ENCODE results near the gene SARS1.
A peak's percentile ranks its signal among the peaks of the same experiment; 100 is the strongest.

SARS1 gene

GRCh38 chr1:109185990-109186732 is 27.6 kb upstream of the SARS1 start:
- H3K27me3 ChIP-seq (ENCODE audit: low read depth): no peaks in the 10 kb centered on the region
- no peaks in the 10 kb centered on the region for H3K9me3 ChIP-seq
- H3K36me3 ChIP-seq (replicated peaks): no peaks in the 10 kb centered on the region
- no peak overlapping the region for H3K4me3 ChIP-seq
- no peak for DNase-seq (ENCODE audit: low spot score in 2 of 2)
- no peaks in the 10 kb centered on the region for H3K4me1 ChIP-seq
- in situ Hi-C loops (cut with MboI; ENCODE audit: low sequenced_read_pairs): no loop called here

GRCh38 chr1:109186733-109187086 is 27.0 kb upstream of the SARS1 start:
- Histone ChIP-seq H3K27me3 (ENCODE audit: low read depth) (no peaks in the 10 kb centered on the region), H3K36me3 (replicated peaks) (no peaks in the 10 kb centered on the region), H3K4me1 (no peaks in the 10 kb centered on the region), H3K4me3 (no peak overlapping the region), H3K9me3 (no peaks in the 10 kb centered on the region)
- in situ Hi-C loops (cut with MboI; ENCODE audit: low sequenced_read_pairs): no loop called here
- DNase-seq (ENCODE audit: low spot score in 2 of 2): no peak

GRCh38 chr1:109187127-109187526 is 26.6 kb upstream of the SARS1 start:
- no peak for DNase-seq (ENCODE audit: low spot score in 2 of 2)
- in situ Hi-C loops (cut with MboI; ENCODE audit: low sequenced_read_pairs): no loop called here
- Histone ChIP-seq H3K4me1 (no peaks in the 10 kb centered on the region), H3K27me3 (ENCODE audit: low read depth) (no peaks in the 10 kb centered on the region), H3K36me3 (replicated peaks) (no peaks in the 10 kb centered on the region), H3K9me3 (no peaks in the 10 kb centered on the region), H3K4me3 (no peak overlapping the region)

- DNase-seq (ENCODE audit: low spot score in 2 of 2): no peak
- H3K36me3 ChIP-seq (replicated peaks): no peaks in the 10 kb centered on the region
- in situ Hi-C loops (cut with MboI; ENCODE audit: low sequenced_read_pairs): no loop called here
- H3K9me3 ChIP-seq: no peaks in the 10 kb centered on the region
- H3K4me1 ChIP-seq: no peaks in the 10 kb centered on the region
- H3K4me3 ChIP-seq: no peak overlapping the region
- no peaks in the 10 kb centered on the region for H3K27me3 ChIP-seq (ENCODE audit: low read depth)
Observed at GRCh38 chr1:109188200-109188599, 25.5 kb upstream of the SARS1 start.

- in situ Hi-C loops (cut with MboI; ENCODE audit: low sequenced_read_pairs): no loop called here
- H3K27me3 ChIP-seq (ENCODE audit: low read depth): no peaks in the 10 kb centered on the region
- H3K36me3 ChIP-seq (replicated peaks): no peaks in the 10 kb centered on the region
- 0 out of 2 replicates have a peak, but pooled peaks cover under 1% of the 10 kb centered on the region for H3K4me1 ChIP-seq
- no peak for DNase-seq (ENCODE audit: low spot score in 2 of 2)
- no peaks in the 10 kb centered on the region for H3K9me3 ChIP-seq
- no peak overlapping the region for H3K4me3 ChIP-seq
Observed at GRCh38 chr1:109188781-109189180, 24.9 kb upstream of the SARS1 start.

- Histone ChIP-seq H3K4me1 (peaks cover 3% of the 10 kb centered on the region; the same call in 1 of the 2 replicates), H3K27me3 (ENCODE audit: low read depth) (no peaks in the 10 kb centered on the region), H3K4me3 (no peak overlapping the region), H3K36me3 (replicated peaks) (no peaks in the 10 kb centered on the region), H3K9me3 (no peaks in the 10 kb centered on the region)
- in situ Hi-C loops (cut with MboI; ENCODE audit: low sequenced_read_pairs): no loop called here
- no peak for DNase-seq (ENCODE audit: low spot score in 2 of 2)
Observed at GRCh38 chr1:109190189-109190588, 23.5 kb upstream of the SARS1 start.

- Histone ChIP-seq H3K4me1 (peaks cover 3% of the 10 kb centered on the region; the same call in 1 of the 2 replicates), H3K36me3 (replicated peaks) (no peaks in the 10 kb centered on the region), H3K4me3 (no peak overlapping the region), H3K9me3 (no peaks in the 10 kb centered on the region), H3K27me3 (ENCODE audit: low read depth) (no peaks in the 10 kb centered on the region)
- in situ Hi-C loops (cut with MboI; ENCODE audit: low sequenced_read_pairs): no loop called here
- peak; percentile 21 to 66 for DNase-seq (ENCODE audit: low spot score in 2 of 2)
Observed at GRCh38 chr1:109191377-109191776, 22.3 kb upstream of the SARS1 start.

GRCh38 chr1:109191891-109192290 is 21.8 kb upstream of the SARS1 start:
- H3K9me3 ChIP-seq: no peaks in the 10 kb centered on the region
- peaks cover 3% of the 10 kb centered on the region; the same call in 1 of the 2 replicates for H3K4me1 ChIP-seq
- no peak overlapping the region for H3K4me3 ChIP-seq
- H3K36me3 ChIP-seq (replicated peaks): no peaks in the 10 kb centered on the region
- in situ Hi-C loops (cut with MboI; ENCODE audit: low sequenced_read_pairs): no loop called here
- no peak for DNase-seq (ENCODE audit: low spot score in 2 of 2)
- H3K27me3 ChIP-seq (ENCODE audit: low read depth): no peaks in the 10 kb centered on the region

- in situ Hi-C loops (cut with MboI; ENCODE audit: low sequenced_read_pairs): no loop called here
- DNase-seq (ENCODE audit: low spot score in 2 of 2): no peak
- Histone ChIP-seq H3K27me3 (ENCODE audit: low read depth) (no peaks in the 10 kb centered on the region), H3K4me3 (no peak overlapping the region), H3K36me3 (replicated peaks) (no peaks in the 10 kb centered on the region), H3K9me3 (no peaks in the 10 kb centered on the region), H3K4me1 (peaks cover 3% of the 10 kb centered on the region; the same call in 1 of the 2 replicates)
Observed at GRCh38 chr1:109192433-109192832, 21.3 kb upstream of the SARS1 start.

- H3K4me1 ChIP-seq: peaks cover 3% of the 10 kb centered on the region; the same call in 1 of the 2 replicates
- DNase-seq (ENCODE audit: low spot score in 2 of 2): peak; percentile 24 to 78
- H3K4me3 ChIP-seq: no peak overlapping the region
- H3K36me3 ChIP-seq (replicated peaks): no peaks in the 10 kb centered on the region
- no peaks in the 10 kb centered on the region for H3K27me3 ChIP-seq (ENCODE audit: low read depth)
- H3K9me3 ChIP-seq: no peaks in the 10 kb centered on the region
- in situ Hi-C loops (cut with MboI; ENCODE audit: low sequenced_read_pairs): no loop called here
Observed at GRCh38 chr1:109193653-109194590, 19.8 kb upstream of the SARS1 start.

- DNase-seq (ENCODE audit: low spot score in 2 of 2): no peak
- Histone ChIP-seq H3K9me3 (no peaks in the 10 kb centered on the region), H3K4me1 (peaks cover 6% of the 10 kb centered on the region), H3K36me3 (replicated peaks) (no peaks in the 10 kb centered on the region), H3K27me3 (ENCODE audit: low read depth) (no peaks in the 10 kb centered on the region), H3K4me3 (no peak overlapping the region)
- in situ Hi-C loops (cut with MboI; ENCODE audit: low sequenced_read_pairs): no loop called here
Observed at GRCh38 chr1:109197158-109198042, 16.3 kb upstream of the SARS1 start.

- no peaks in the 10 kb centered on the region for H3K27me3 ChIP-seq (ENCODE audit: low read depth)
- in situ Hi-C loops (cut with MboI; ENCODE audit: low sequenced_read_pairs): no loop called here
- no peaks in the 10 kb centered on the region for H3K36me3 ChIP-seq (replicated peaks)
- no peak overlapping the region for H3K4me3 ChIP-seq
- no peaks in the 10 kb centered on the region for H3K9me3 ChIP-seq
- peaks cover 6% of the 10 kb centered on the region for H3K4me1 ChIP-seq
- no peak for DNase-seq (ENCODE audit: low spot score in 2 of 2)
Observed at GRCh38 chr1:109198043-109198695, 15.5 kb upstream of the SARS1 start.

GRCh38 chr1:109198745-109199144 is 15.0 kb upstream of the SARS1 start:
- in situ Hi-C loops (cut with MboI; ENCODE audit: low sequenced_read_pairs): no loop called here
- Histone ChIP-seq H3K36me3 (replicated peaks) (no peaks in the 10 kb centered on the region), H3K4me3 (no peak overlapping the region), H3K27me3 (ENCODE audit: low read depth) (no peaks in the 10 kb centered on the region), H3K9me3 (no peaks in the 10 kb centered on the region), H3K4me1 (peaks cover 6% of the 10 kb centered on the region)
- no peak for DNase-seq (ENCODE audit: low spot score in 2 of 2)
